ENCODE data around the gene PDPK1.

The PDPK1 gene

DNA sequence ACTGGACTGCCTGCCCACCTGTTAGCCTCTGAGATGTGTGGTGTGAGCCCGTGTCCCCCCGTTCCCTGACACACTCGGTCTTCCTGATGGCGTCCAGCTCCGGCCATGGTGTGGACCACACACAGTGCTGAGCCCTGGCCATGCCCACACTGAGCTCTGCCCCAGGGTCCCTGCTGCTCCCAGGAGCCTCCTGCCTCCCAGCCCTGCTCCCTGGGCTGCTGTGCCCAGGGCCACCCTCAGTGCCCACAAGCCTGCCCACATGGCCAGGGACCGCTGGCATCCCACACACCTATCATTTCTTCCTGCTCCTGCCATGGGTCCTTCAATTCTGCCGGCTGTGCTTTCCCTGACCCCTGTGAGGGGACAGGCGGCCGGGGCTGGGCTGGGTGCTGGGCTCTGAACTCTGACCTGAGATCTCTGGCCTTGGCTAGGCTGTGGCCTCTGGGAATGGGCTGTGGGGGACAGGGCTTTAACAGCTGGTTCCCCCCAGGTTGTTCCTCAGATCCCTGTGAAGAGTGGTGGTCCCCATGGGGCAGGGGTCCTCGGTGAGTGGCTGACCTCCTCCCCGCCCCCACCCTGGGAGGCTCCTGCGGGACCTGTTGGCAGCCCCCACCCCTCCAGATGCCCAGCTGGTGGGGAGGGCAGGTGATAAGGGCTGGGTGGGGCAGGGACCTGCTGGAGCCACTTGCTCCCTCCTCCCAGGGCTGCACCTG lies 10.6 kb upstream of the PDPK1 start:
- no peaks in the 10 kb centered on the region for H3K27me3 ChIP-seq (ENCODE audit: control insufficient read depth, insufficient read depth, low read length)
- DNase-seq (ENCODE audit: low read depth, low spot score) = no peak
- H3K36me3 ChIP-seq (ENCODE audit: control insufficient read depth, insufficient read depth, low read length) = peaks cover 22% of the 10 kb centered on the region
- WGBS (ENCODE audit: insufficient coverage, insufficient read length) = no CpG with 5 or more reads among the region's 12 CpGs
- no peaks in the 10 kb centered on the region for H3K9me3 ChIP-seq (ENCODE audit: control insufficient read depth, insufficient read depth, low read length)
- H3K4me1 ChIP-seq (ENCODE audit: control insufficient read depth, insufficient read depth, low read length) = peaks cover 3% of the 10 kb centered on the region
- no peak overlapping the region for H3K27ac ChIP-seq (ENCODE audit: low read length)
- no peak overlapping the region for H3K4me3 ChIP-seq (ENCODE audit: low read length)

DNA sequence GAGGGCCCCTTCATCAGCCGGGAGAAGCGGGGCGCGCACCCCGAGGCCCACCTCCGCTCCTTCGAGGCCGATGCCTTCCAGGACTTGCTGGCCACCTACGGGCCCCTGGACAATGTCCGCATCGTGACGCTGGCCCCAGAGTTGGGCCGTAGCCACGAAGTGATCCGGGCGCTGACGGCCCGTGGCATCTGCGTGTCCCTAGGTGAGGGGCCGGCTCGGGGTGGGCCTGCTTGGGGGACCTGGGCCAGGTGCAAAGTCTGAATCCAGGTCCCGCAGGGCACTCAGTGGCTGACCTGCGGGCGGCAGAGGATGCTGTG lies 10.1 kb upstream of the PDPK1 start:
- H3K9me3 ChIP-seq (ENCODE audit: control insufficient read depth, insufficient read depth, low read length) = no peaks in the 10 kb centered on the region
- H3K36me3 ChIP-seq (ENCODE audit: control insufficient read depth, insufficient read depth, low read length) = peaks cover 22% of the 10 kb centered on the region
- WGBS (ENCODE audit: insufficient coverage, insufficient read length) = no CpG with 5 or more reads among the region's 24 CpGs
- no peak overlapping the region for H3K27ac ChIP-seq (ENCODE audit: low read length)
- no peaks in the 10 kb centered on the region for H3K27me3 ChIP-seq (ENCODE audit: control insufficient read depth, insufficient read depth, low read length)
- DNase-seq (ENCODE audit: low read depth, low spot score) = no peak
- H3K4me1 ChIP-seq (ENCODE audit: control insufficient read depth, insufficient read depth, low read length) = peaks cover 3% of the 10 kb centered on the region
- no peak overlapping the region for H3K4me3 ChIP-seq (ENCODE audit: low read length)

DNA sequence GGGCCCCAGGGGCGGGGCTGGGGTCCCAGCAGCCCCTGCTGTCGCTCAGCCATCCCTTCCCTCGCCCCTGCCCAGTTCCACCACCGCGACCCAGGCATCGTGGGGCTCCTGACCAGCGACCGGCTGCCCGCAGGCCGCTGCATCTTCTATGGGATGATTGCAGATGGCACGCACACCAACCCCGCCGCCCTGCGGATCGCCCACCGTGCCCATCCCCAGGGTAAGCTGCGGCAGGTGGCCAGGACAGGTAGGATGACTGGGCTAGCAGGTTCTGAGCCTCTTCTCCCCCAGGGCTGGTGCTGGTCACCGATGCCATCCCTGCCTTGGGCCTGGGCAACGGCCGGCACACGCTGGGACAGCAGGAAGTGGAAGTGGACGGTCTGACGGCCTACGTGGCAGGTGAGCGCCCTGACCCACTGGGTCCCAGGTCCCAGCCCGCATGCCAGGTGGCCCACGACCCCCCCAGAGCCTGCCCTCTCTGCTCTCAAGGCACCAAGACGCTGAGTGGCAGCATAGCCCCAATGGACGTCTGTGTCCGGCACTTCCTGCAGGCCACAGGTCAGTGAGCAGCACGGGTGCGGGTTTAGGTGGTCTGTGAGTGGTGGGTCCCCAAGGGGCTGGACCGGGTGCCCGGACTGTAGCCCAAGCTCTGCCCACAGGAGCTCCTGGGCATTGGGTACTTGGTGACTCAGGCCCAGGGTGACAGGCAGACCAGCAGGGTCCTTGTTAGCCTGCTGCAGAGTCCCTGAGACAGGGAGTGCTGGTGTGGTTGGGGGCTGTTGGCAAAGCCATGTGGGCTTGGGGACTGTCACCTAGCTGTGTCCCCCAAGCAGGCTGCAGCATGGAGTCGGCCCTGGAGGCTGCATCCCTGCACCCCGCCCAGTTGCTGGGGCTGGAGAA lies 9.4 kb upstream of the PDPK1 start:
- WGBS (ENCODE audit: insufficient coverage, insufficient read length) = no CpG with 5 or more reads among the region's 36 CpGs

DNA sequence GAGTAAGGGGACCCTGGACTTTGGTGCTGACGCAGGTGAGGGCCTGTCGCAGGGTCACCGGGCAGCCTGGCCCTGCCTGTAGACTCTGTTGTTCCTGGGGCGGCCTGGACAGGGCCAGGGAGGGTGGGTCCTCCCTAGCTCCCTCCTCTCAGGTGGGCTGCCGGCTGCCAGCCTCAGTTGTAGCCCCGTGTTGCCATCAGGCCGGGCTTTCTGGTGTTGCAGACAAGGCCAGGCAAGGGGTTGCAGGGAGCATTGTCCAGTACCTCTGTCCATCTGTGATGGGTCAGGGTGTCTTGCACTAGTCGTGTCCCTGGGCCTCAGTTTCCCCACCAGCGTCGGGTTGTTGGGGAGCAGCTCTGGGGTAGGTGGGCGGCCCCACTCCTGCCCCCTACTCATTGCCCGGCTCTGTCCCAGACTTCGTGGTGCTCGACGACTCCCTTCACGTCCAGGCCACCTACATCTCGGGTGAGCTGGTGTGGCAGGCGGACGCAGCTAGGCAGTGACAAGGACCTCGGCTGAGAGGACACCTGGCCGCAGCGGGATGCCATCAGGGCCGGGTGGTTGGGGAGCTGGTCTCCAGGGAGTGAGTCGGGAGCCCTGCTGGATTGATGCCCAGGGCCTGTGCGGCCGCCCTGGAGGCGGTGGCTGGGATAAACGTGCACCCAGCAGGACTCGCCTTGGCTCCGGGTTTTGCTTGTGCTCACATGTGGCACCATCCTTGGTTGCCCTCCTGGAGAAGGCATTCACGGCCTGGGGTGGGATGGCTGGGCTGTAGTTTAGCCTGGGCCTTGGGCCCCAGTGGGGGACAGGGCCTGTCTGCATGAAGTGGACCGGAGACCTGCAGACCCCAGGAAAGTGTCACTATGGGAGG lies 8.5 kb upstream of the PDPK1 start:
- Histone ChIP-seq H3K27me3 (ENCODE audit: control insufficient read depth, insufficient read depth, low read length) (no peaks in the 10 kb centered on the region), H3K36me3 (ENCODE audit: control insufficient read depth, insufficient read depth, low read length) (peaks cover 22% of the 10 kb centered on the region), H3K27ac (ENCODE audit: low read length) (no peak overlapping the region), H3K9me3 (ENCODE audit: control insufficient read depth, insufficient read depth, low read length) (no peaks in the 10 kb centered on the region), H3K4me3 (ENCODE audit: low read length) (no peak overlapping the region), H3K4me1 (ENCODE audit: control insufficient read depth, insufficient read depth, low read length) (peaks cover 3% of the 10 kb centered on the region)
- no peak for DNase-seq (ENCODE audit: low read depth, low spot score)
- no CpG with 5 or more reads among the region's 32 CpGs for WGBS (ENCODE audit: insufficient coverage, insufficient read length)

More for the DNA sequence above, 9.4 kb upstream of the PDPK1 start:
- Histone ChIP-seq H3K36me3 (ENCODE audit: control insufficient read depth, insufficient read depth, low read length) (peaks cover 22% of the 10 kb centered on the region), H3K4me1 (ENCODE audit: control insufficient read depth, insufficient read depth, low read length) (peaks cover 3% of the 10 kb centered on the region), H3K4me3 (ENCODE audit: low read length) (no peak overlapping the region), H3K27ac (ENCODE audit: low read length) (no peak overlapping the region), H3K27me3 (ENCODE audit: control insufficient read depth, insufficient read depth, low read length) (no peaks in the 10 kb centered on the region), H3K9me3 (ENCODE audit: control insufficient read depth, insufficient read depth, low read length) (no peaks in the 10 kb centered on the region)
- no peak for DNase-seq (ENCODE audit: low read depth, low spot score)

DNA sequence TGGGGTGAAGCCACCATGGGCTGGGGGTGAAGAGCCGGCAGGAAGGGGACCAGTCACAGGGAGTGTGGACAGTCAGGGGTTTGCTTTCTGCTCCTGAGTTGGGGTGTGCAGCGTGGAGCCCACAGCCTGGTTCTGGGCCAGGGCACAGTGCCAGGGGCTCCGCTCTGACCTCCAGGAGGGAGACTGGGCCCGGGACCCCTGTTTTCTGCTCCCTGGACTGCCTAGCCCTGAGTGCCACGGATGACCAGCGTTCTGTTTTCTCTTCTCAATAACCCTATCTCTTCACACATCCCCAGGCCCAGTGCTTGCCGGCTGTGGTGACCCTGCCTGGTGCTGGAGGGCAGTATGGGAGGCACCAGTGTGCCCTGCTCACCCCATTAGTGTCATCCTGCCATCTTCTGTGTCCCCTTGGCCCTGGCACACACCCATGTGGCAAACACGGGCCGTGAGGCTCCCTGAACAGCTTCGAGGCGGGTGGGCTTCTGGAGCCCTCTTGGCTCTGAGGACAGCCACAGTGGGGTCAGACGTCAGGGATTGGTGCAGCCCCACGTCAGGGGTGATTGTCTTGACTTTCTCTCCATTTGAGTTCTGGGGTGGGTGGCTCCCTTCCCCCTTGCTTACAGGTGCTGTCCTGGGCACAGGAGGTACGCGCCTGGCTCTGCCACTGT lies 7.7 kb upstream of the PDPK1 start:
- no peak overlapping the region for H3K4me3 ChIP-seq (ENCODE audit: low read length)
- DNase-seq (ENCODE audit: low read depth, low spot score) = no peak
- no peaks in the 10 kb centered on the region for H3K27me3 ChIP-seq (ENCODE audit: control insufficient read depth, insufficient read depth, low read length)
- peaks cover 3% of the 10 kb centered on the region for H3K4me1 ChIP-seq (ENCODE audit: control insufficient read depth, insufficient read depth, low read length)
- no CpG with 5 or more reads among the region's 15 CpGs for WGBS (ENCODE audit: insufficient coverage, insufficient read length)
- no peak overlapping the region for H3K27ac ChIP-seq (ENCODE audit: low read length)
- H3K36me3 ChIP-seq (ENCODE audit: control insufficient read depth, insufficient read depth, low read length) = peaks cover 22% of the 10 kb centered on the region
- no peaks in the 10 kb centered on the region for H3K9me3 ChIP-seq (ENCODE audit: control insufficient read depth, insufficient read depth, low read length)

DNA sequence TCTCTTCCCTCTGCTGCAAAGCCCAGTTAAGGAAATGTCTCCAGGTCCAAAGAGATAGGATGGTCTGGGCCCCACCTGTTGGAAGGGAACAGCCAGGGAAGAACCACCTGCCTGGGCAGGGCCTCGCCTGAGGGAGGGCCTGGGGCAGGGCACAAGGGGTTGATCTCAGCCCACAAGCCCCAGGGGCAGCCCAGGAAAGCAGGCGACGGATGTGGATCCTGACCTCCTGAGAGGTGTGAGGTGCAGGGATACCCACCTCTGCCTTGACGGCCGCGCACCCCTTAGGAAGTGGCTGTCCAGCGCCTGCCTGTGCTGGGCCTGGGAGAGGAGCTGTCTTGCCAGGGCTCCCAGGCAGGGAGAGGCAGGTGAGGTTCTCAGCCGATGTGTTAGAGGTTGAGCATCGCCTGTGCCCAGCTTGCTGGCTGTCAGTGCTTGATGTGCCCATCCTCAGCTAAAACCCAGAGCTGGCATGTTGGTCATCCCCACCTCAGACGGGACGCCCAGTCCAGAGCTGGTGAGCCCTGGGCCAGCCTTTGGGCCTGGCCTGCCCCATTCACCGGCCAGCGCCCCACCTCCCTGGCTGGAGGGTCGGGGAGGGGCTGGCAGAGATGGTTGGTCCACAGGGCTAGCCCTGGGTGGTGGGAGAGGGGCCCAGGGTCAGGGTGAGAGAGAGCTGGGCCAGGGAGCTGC lies 7.0 kb upstream of the PDPK1 start:
- Histone ChIP-seq H3K27ac (ENCODE audit: low read length) (no peak overlapping the region), H3K4me3 (ENCODE audit: low read length) (no peak overlapping the region)

DNA sequence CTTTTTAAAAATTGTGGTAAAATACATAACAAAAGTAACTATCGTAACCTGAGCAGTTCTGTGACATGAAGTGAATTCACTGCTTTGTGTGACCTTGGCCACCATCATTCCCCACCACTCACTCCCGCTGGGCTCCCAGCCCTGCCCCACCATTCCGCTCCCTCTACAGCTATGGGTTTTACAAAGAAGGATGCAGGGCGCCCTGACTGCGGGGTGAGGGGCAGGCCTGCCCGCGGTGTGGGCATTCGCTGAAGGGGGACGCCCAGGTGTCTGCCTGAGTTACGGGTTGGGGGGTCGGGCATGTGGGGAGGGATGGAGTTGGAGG lies 6.5 kb upstream of the PDPK1 start, which contains the start of gene CEMP1:
CEMP1 (minus strand) TSS at position 38 of the 325 bp plus-strand sequence. CDS start 335 bp downstream, outside the sequence.
- Histone ChIP-seq H3K36me3 (ENCODE audit: control insufficient read depth, insufficient read depth, low read length) (peaks cover 18% of the 10 kb centered on the region), H3K9me3 (ENCODE audit: control insufficient read depth, insufficient read depth, low read length) (no peaks in the 10 kb centered on the region), H3K27ac (ENCODE audit: low read length) (no peak within 1 kb of the TSS), H3K27me3 (ENCODE audit: control insufficient read depth, insufficient read depth, low read length) (no peaks in the 10 kb centered on the region), H3K4me1 (ENCODE audit: control insufficient read depth, insufficient read depth, low read length) (peaks cover 3% of the 10 kb centered on the region), H3K4me3 (ENCODE audit: low read length) (peak within 1 kb of the TSS; percentile 46; the same call in 1 of the 2 replicates)
- DNase-seq (ENCODE audit: low read depth, low spot score) = no peak
- WGBS (ENCODE audit: insufficient coverage, insufficient read length) = no CpG with 5 or more reads among the region's 11 CpGs

More for the DNA sequence above, 7.0 kb upstream of the PDPK1 start:
- no peak for DNase-seq (ENCODE audit: low read depth, low spot score)
- peaks cover 3% of the 10 kb centered on the region for H3K4me1 ChIP-seq (ENCODE audit: control insufficient read depth, insufficient read depth, low read length)
- no peaks in the 10 kb centered on the region for H3K9me3 ChIP-seq (ENCODE audit: control insufficient read depth, insufficient read depth, low read length)
- peaks cover 22% of the 10 kb centered on the region for H3K36me3 ChIP-seq (ENCODE audit: control insufficient read depth, insufficient read depth, low read length)
- WGBS (ENCODE audit: insufficient coverage, insufficient read length) = no CpG with 5 or more reads among the region's 14 CpGs
- no peaks in the 10 kb centered on the region for H3K27me3 ChIP-seq (ENCODE audit: control insufficient read depth, insufficient read depth, low read length)

DNA sequence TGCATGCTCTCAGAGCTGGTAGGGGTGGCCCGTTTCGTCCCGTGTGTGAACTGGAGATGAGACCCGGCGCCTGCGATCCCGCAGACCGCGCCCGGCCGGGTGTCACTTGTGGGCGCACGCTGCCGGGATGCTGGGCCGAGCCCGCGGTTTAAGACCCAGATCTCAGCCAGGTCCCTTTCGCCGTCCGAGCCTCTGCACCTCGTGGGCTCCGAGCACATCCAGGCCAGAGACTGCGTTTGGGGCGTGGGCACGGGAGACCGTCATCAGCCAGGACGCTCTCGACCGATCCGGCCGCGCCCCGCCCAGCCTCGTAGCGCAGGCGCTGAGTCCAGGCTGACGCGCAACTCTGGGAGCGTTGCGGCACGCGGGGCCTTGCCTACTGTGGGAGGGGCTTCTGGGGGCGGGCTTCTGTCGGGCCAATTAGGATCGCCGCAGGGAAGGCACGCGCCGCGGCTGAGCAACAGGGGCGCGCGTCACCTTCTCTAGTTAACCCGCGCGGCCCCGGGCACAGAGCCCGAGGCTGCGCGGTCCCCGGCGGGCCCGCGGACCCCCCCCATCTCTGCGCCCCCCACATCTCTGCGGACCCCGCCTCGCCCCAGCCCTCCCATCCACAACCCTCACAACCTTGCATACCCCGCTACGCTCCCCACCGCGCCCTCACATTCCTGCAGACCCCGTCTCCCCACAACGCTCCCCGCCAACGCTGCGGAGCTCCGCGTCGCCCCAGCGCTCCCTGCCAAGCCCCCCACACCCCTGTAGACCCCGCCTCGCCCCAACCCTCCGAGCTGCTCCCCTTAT lies 5.9 kb upstream of the PDPK1 start:
- Histone ChIP-seq H3K36me3 (ENCODE audit: control insufficient read depth, insufficient read depth, low read length) (peaks cover 17% of the 10 kb centered on the region), H3K27ac (ENCODE audit: low read length) (no peak overlapping the region)
- WGBS (ENCODE audit: insufficient coverage, insufficient read length) = no CpG with 5 or more reads among the region's 84 CpGs

More for the DNA sequence above, 5.9 kb upstream of the PDPK1 start:
- Histone ChIP-seq H3K27me3 (ENCODE audit: control insufficient read depth, insufficient read depth, low read length) (no peaks in the 10 kb centered on the region), H3K4me1 (ENCODE audit: control insufficient read depth, insufficient read depth, low read length) (peaks cover 3% of the 10 kb centered on the region), H3K4me3 (ENCODE audit: low read length) (peak overlapping the region; percentile 46; the same call in 1 of the 2 replicates), H3K9me3 (ENCODE audit: control insufficient read depth, insufficient read depth, low read length) (no peaks in the 10 kb centered on the region)
- peak; percentile 91 for DNase-seq (ENCODE audit: low read depth, low spot score)

Data from iPS DF 6.9 (cell line).